ENCODE results near the gene CCL14.
"Not testable (repeated sequence)": the region's sequence is repeated elsewhere in the genome, so short reads cannot be mapped to it uniquely, and the experiment has no call there.

CCL14 gene

GRCh38 chr17:35942588-35943186 is 43.8 kb downstream of the CCL14 start:
- no peak for DNase-seq (ENCODE audit: low spot score)

- DNase-seq (ENCODE audit: low spot score) = not testable (repeated sequence)
These were observed 48.0 kb downstream of the CCL14 start for GRCh38 chr17:35938492-35938891.

GRCh38 chr17:35936063-35936462 is 50.5 kb downstream of the CCL14 start:
- no peak for DNase-seq (ENCODE audit: low spot score)

- DNase-seq (ENCODE audit: low spot score) = no peak
These were observed 51.8 kb downstream of the CCL14 start for GRCh38 chr17:35934760-35935159.

All from kidney tubule cell (primary cell).